ENCODE data around the gene NTNG2. TPM values are rescaled to one million over a fixed set of nuclear protein-coding genes. Genes with fewer than 3 reads are reported as not detected.

NTNG2 gene
- total and polyA plus RNA-seq, 8 donors = under 0.01 to 8.1 (median 0.31) TPM; not detected in 1

- Histone ChIP-seq H3K36me3 (no peaks in the 10 kb centered on the region), H3K27ac (no peak overlapping the region), H3K4me3 (no peak overlapping the region), H3K27me3 (peaks cover 0 to 76% (median 34%) of the 10 kb centered on the region in 3 donors), H3K9me3 (no peaks in the 10 kb centered on the region), H3K4me1 (no peaks in the 10 kb centered on the region)
- DNase-seq = no peak
- no peak for TF ChIP-seq POLR2A (IDR thresholded peaks at IDR 0.05)
- no peak for TF ChIP-seq POLR2AphosphoS5 (IDR thresholded peaks at IDR 0.05)
- no peak for TF ChIP-seq EP300 (IDR thresholded peaks at IDR 0.05)
- TF ChIP-seq, protein P1, sequence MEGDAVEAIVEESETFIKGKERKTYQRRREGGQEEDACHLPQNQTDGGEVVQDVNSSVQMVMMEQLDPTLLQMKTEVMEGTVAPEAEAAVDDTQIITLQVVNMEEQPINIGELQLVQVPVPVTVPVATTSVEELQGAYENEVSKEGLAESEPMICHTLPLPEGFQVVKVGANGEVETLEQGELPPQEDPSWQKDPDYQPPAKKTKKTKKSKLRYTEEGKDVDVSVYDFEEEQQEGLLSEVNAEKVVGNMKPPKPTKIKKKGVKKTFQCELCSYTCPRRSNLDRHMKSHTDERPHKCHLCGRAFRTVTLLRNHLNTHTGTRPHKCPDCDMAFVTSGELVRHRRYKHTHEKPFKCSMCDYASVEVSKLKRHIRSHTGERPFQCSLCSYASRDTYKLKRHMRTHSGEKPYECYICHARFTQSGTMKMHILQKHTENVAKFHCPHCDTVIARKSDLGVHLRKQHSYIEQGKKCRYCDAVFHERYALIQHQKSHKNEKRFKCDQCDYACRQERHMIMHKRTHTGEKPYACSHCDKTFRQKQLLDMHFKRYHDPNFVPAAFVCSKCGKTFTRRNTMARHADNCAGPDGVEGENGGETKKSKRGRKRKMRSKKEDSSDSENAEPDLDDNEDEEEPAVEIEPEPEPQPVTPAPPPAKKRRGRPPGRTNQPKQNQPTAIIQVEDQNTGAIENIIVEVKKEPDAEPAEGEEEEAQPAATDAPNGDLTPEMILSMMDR (IDR thresholded peaks at IDR 0.05) = no peak
- intact Hi-C loops (cut with DNase I; ENCODE audit: low total_unique reads) = no loop called here
- WGBS, 5 donors = 82 to 90% (median 85%) methylated on average over 7 to 10 of the region's 10 CpGs
These were observed 29.1 kb downstream of the NTNG2 start for GRCh38 chr9:132190966-132191365.

- H3K9me3 ChIP-seq = no peaks in the 10 kb centered on the region
- DNase-seq = peak in 1 of 2 donors; percentile 52
- WGBS, 5 donors = 30 to 44% (median 36%) methylated on average over 10 to 11 of the region's 11 CpGs
- no peak overlapping the region for H3K27ac ChIP-seq
- H3K4me3 ChIP-seq = no peak overlapping the region
- TF ChIP-seq POLR2AphosphoS5 (IDR thresholded peaks at IDR 0.05) = no peak
- TF ChIP-seq POLR2A (IDR thresholded peaks at IDR 0.05) = no peak
- no peak for TF ChIP-seq EP300 (IDR thresholded peaks at IDR 0.05)
- H3K27me3 ChIP-seq = peaks cover 0 to 59% (median 17%) of the 10 kb centered on the region in 3 donors
- H3K36me3 ChIP-seq = no peaks in the 10 kb centered on the region
- H3K4me1 ChIP-seq = no peaks in the 10 kb centered on the region
- intact Hi-C loops (cut with DNase I; ENCODE audit: low total_unique reads) = no loop called here
These were observed 30.9 kb downstream of the NTNG2 start for GRCh38 chr9:132192728-132193127.

- H3K4me1 ChIP-seq = no peaks in the 10 kb centered on the region
- H3K27me3 ChIP-seq = peaks cover 0 to 51% (median 9%) of the 10 kb centered on the region in 3 donors
- DNase-seq = no peak
- intact Hi-C loops (cut with DNase I; ENCODE audit: low total_unique reads) = no loop called here
- no peak overlapping the region for H3K4me3 ChIP-seq
- no peak for TF ChIP-seq POLR2A (IDR thresholded peaks at IDR 0.05)
- TF ChIP-seq, protein P1 (IDR thresholded peaks at IDR 0.05) = no peak
- TF ChIP-seq POLR2AphosphoS5 (IDR thresholded peaks at IDR 0.05) = no peak
- no peak for TF ChIP-seq EP300 (IDR thresholded peaks at IDR 0.05)
- whole genome bisulfite sequencing, 5 donors = 84 to 89% (median 88%) methylated on average over 12 of the region's 12 CpGs
- H3K27ac ChIP-seq = no peak overlapping the region
- peaks cover 0 to 3% (median 0%) of the 10 kb centered on the region in 4 donors for H3K36me3 ChIP-seq
- H3K9me3 ChIP-seq = no peaks in the 10 kb centered on the region
These were observed 31.6 kb downstream of the NTNG2 start for GRCh38 chr9:132193227-132194124.

- no peaks in the 10 kb centered on the region for H3K4me1 ChIP-seq
- peaks cover 0 to 44% (median 7%) of the 10 kb centered on the region in 3 donors for H3K27me3 ChIP-seq
- WGBS, 5 donors = 73 to 84% (median 79%) methylated on average over 8 of the region's 8 CpGs
- TF ChIP-seq POLR2A (IDR thresholded peaks at IDR 0.05) (no peak), POLR2AphosphoS5 (IDR thresholded peaks at IDR 0.05) (no peak), EP300 (IDR thresholded peaks at IDR 0.05) (no peak)
- TF ChIP-seq, protein P1 (IDR thresholded peaks at IDR 0.05) = no peak
- intact Hi-C loops (cut with DNase I; ENCODE audit: low total_unique reads) = no loop called here
- H3K4me3 ChIP-seq = no peak overlapping the region
- no peak for DNase-seq
- peaks cover 0 to 3% (median 0%) of the 10 kb centered on the region in 4 donors for H3K36me3 ChIP-seq
- no peak overlapping the region for H3K27ac ChIP-seq
- no peaks in the 10 kb centered on the region for H3K9me3 ChIP-seq
These were observed 32.6 kb downstream of the NTNG2 start for GRCh38 chr9:132194508-132194907.

All from stomach (tissue), 9 donors.